Right ventricle myocardium superior (tissue), 1 donor: ENCODE measurements around the gene SYNJ2. TPM values are rescaled to one million over a fixed set of nuclear protein-coding genes. Genes with fewer than 3 reads are reported as not detected.
"Not testable (repeated sequence)": the region's sequence is repeated elsewhere in the genome, so short reads cannot be mapped to it uniquely, and the experiment has no call there.

Experiments used
- ATAC-seq: fragments of 200-7000 bp; cut with Tn5 transposase; one replicate; pipeline ENCODE4 v1.9.1; 2020; ENCODE audit warnings: mild to moderate bottlenecking; ENCODE audit not compliant: poor library complexity
- DNase-seq: peaks from one replicate; pipeline ENCODE4 v3.0.0-alpha.2; 2020
- intact Hi-C: fragments of 100-400 bp; cut with DNase I; formaldehyde crosslinking; loops from one replicate; pipeline ENCODE4 v1.11.2; 2022
- total RNA-seq: library from RNA; stranded (reverse); fragmentation: NEBNext Ultra II Directional; extraction: Animal tissue kit (Norgen Biotek cat#: 25700); gene quantifications from one replicate; pipeline ENCODE4 v1.2.1, GENCODE V29; 2021
- donor health status: DM: no; HTN: yes; CAD: no; lungs with severe emphysema.

Gene SYNJ2
- total RNA-seq, 1 donor from 2014 or later, result 14.0 TPM

DNA sequence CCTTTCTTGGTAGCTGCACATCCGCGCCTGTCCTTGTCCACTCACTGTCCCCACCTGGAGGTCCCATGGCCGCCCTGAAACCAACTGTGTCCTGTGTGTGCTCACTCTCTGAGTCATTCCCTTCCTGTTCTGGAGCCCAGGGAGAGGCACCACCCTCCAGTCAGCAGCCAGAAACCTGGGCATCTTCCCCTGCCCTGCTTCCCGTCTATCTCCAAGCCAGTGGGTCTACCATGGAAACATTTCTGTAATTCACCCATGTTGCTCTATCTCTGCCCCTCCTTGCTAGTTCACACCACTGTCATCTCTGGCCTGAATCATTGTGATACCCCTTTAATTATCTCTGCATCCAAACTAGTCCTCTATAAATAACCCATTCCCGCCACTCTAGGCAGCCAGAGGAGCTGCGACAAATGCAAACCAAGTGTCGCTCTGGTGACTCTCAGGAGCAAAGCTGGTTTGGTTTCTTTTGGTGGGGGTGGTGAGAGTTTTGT, 28.8 kb upstream of the SYNJ2 start:
- intact Hi-C loops, result no loop called here
- no peak for ATAC-seq
- no peak for DNase-seq

DNA sequence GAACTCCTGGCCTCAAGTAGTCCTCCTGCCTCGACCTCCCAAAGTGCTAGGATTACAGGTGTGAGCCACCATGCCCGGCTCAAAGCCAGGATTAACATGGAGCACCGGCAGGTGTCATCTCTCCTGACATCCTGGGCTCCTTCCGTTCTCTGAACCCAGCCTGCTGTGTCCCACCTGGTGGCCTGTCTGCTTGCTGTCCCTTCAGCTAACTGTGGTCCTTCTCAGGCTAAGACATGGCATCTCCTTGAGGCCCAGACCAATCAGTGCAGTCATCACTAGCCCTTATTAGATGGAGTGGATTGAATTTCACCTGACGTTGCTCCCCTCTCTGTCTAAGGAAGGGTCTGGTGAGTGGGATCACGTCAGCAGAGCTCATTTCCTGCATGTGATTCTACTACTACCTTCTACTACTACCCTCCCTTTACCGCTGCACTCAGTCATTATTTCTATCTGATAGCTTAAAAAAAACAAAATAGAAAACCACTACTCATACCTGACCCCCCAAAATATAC, 28.0 kb upstream of the SYNJ2 start:
- ATAC-seq, result no peak
- intact Hi-C loops, result no loop called here
- no peak for DNase-seq

DNA sequence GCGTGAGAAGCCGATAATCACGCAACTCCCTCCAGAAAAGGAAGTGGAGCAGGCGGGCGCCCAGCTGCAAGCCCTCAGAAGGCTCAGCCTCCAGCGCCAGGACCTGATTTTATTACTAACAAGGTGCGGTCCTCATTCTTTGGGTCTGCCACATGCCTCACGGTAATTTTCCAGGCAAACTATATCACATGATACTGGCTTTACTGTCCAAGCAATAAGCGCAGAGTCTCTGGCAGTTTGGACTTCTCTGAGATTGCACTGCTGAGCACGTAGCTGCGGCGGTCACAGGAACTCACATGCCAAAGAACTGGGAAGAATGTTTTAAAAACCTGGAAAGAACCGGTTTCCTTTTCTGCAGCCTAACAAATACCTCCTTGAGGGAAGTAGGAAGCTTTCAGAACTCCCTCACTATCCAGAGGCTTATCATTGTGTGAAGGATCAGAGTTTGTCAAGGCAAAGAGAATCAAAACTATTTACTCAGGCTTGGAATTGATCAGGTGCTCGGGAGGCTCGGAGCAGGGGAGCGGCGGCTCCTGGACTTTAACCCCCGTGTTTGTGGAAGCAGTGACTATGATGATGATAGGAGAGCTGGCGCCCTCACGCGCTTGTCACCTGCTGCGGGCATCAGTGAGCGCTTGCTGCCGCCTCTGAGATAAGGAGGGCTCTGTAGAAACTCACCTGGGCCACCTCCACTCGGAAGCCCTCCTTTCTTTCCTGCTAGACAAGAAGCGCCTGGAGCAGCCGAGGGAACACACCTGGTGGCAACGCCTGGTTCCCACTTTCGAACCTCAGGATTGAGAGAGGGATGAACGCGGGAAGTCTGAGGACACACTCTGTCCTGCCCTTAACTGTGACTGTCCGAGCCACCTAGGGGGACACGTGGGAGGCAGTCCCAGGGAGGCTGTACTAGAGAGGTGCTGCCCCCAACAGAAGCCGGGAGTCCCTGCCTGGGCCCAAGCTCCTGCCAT, 27.2 kb upstream of the SYNJ2 start:
- intact Hi-C loops, result no loop called here
- DNase-seq (no peak), ATAC-seq (peak; percentile 53)

DNA sequence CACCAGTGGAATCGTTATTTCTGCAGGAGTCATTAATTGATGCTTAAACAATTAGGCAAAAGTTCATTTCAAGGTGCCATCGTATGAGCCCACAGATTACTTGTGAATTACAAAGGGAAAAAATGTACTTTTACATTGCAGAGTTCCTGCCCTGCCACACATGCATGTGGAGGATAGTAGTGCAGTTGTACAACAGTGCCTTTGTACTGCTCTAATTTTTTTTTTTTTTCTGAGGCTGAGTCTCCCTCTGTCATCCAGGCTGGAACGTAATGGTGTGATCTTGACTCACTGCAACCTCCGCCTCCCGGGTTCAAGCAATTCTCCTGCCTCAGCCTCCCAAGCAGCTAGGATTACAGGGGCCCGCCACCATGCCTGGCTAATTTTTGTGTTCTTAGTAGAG, 26.0 kb upstream of the SYNJ2 start:
- intact Hi-C loops, result no loop called here
- no peak for DNase-seq
- no peak for ATAC-seq

DNA sequence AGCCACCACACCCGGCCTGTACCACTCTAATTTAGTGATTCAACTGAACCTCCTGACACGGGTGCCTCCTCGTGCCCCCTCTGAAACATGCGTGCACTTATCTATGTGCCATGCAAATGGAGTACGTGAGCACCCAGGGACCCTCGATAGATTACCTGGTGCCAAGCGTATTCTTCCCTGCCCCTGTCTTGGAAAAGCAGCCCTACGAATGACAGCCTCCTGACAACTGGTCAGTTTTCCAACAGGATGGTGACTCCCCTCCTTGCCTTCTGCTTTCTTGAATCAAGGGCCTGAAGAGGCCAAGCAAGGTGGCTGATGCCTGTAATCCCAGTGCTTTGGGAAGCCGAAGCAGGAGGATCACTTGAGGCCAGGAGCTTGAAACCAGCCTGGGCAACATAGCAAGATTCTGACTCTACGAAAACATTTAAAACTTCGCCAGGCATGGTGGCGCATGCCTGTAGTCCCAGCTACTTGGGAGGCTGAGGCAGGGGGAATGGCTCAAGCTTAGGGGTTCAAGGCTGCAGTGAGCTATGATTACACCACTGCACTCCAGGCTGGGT, 25.4 kb upstream of the SYNJ2 start:
- DNase-seq (no peak), ATAC-seq (no peak)
- intact Hi-C loops, result no loop called here

DNA sequence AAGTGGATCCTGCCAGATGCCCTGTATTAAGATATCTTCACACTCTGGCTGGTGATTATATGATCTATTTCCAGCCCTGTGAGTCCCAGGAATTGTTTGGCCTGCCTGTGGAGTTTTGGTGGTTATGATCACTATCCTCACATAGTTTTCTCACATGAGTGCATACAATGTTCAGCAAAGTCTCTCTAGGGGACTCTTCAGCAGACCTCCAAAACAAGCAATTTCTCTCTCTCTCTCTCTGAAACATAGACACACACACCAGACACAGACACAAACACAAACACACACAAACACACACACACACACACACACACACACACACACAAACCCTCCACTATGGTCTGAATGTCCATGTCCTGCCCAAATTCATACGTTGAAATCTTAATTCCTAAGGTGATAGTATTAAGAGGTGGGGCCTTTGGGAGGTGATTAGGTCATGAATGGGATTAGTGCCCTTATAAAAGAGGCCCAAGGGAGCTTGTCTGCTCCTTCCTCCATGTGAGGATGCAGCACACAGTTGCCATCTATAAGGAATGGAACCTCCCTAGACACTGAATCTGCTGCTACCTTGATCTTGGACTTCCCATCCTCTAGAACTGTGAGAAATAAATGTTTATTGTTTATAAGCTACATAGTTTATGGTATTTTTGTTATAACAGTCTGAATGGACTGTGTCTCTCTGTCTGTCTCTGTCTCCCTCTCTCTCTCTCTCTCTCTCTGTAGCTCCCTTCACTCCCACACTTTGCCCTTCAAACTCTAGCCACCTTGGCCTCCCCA, 22.0 kb upstream of the SYNJ2 start:
- ATAC-seq (no peak), DNase-seq (no peak)
- intact Hi-C loops, result no loop called here

DNA sequence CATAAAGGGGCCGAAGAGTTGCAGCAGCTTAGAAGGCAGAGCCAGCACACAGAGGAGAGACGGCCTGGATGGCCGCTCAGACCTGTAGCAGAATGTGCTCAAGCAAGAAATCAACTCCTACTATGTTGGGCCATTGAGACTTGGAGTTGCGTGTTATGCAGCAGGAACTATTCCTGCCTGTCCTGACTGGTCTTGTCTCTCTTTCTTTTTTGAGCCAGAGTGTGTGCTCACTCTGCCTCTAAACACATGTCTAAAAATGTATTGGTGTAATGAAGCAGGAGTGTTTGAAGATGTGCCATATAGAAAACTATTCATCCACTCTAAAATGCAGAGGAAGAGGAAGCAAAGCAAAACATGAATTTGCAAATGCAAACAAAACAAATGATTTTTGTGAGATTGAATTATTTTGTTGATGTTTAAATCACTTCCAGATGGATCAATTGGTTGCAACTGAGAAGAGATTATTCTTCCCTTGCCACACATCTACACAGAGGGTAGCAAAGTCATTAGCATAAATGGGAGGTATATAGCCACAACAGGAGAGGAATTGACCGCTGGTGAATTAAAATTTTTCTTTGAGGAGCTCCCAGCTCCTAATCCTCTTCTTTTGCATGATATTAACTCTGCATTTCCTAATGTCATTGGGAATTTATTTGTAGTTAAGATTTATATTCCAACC, 20.4 kb upstream of the SYNJ2 start:
- DNase-seq (no peak), ATAC-seq (no peak)
- intact Hi-C loops, result no loop called here

DNA sequence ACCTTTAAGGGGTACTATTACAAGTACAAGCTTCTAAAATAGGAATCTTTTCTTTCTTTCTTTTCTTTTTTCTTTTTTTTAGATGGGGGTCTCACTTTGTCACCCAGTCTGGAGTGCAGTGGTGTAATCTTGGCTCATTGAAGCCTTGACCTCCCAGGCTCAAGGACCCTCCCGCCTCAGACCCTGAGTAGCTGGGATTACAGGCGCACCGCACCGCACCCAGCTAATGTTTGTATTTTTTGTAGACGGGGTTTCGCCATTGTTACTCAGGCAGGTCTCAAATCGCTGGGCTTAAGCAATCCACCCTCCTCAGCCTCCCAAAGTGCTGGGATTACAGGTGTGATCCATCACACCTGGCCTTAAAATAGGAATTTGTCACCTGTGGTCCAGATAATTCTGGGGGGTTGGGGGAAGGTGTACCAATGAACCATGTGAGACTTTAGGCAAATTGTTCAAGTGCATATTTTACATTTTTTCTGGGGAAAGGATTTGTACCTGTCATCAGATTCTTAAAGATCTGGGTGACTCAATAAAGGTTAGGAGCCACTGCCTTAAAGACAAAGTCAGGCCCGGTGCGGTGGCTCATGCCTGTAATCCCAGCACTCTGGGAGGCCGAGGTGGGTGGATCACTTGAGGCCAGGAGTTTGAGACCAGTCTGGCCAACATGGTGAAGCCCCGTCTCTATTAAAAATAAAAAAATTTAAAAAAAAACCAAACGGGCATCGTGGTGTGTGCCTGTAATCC, 19.7 kb upstream of the SYNJ2 start:
- DNase-seq, result no peak
- ATAC-seq, result no peak
- intact Hi-C loops, result no loop called here

DNA sequence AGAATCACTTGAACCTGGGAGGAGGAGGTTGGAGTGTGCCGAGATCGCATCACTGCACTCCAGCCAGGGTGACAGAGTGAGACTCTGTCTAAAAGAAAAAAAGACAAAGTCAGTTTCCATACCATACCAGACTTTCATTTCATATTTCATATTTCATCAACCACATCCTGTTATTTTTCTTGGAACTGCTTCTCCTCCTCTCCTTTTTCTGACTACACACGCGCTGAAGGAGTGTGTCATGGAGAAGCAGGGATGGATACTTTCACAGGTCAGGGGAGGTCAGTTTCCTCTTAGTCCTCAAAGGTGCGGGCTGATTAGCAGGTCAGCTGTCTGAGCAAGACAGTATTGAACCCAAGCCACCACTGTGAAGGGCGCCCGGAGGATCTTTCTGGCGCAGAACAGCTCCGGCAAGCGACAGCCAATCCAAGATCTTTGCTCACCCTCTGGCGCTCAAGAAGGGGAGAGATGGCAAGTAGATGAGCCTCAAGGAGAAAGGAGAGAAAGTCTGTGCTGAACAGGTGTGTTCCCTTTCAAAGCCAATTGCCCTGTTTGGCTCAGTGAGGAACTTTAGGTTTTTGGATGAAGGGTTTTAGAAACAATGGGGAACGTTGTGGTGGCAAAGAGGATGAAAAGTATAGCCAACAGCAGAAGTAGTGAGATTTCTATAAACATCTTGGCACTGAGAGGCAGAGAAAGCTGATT, 18.9 kb upstream of the SYNJ2 start:
- ATAC-seq, result no peak
- no peak for DNase-seq
- intact Hi-C loops, result no loop called here

DNA sequence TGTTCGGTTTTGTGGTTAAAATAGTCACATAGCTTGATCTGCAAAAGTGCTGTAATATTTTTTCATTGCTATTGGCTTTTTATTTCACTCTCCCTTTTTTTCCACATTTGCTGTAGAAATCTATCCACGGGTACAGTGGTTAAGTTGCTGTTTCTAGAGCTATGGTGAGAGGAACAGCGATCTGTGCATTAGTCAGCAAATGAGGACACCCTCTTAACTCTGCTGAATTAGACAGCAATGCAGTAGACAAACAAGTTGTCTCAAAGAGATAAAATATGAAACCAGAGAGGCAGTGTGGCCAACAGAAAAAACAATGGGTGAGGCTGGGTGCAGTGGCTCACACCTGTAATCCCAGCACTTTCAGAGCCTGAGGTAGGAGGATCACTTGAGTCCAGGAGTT, 17.6 kb upstream of the SYNJ2 start:
- DNase-seq, result no peak
- no peak for ATAC-seq
- intact Hi-C loops, result no loop called here

DNA sequence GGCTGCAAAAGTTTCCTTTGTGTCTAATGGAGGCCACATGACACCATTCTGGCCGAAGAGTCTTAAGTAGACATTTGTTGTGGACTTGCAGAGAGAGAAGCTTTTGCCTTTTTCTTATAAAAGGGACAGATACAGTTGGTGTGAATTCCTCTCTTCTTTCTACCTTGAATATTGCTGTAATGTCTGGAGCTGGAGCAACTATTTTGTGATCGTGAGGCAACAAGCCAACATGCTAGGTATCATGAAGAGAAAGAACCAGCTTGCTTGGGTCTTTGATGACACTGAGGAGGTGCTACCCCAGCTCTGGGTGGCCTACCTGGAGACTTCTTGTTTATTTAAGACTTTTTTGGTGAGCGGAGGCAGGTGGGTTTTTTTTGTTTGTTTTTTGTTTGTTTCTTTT, 16.3 kb upstream of the SYNJ2 start:
- ATAC-seq (no peak), DNase-seq (no peak)
- intact Hi-C loops, result no loop called here

DNA sequence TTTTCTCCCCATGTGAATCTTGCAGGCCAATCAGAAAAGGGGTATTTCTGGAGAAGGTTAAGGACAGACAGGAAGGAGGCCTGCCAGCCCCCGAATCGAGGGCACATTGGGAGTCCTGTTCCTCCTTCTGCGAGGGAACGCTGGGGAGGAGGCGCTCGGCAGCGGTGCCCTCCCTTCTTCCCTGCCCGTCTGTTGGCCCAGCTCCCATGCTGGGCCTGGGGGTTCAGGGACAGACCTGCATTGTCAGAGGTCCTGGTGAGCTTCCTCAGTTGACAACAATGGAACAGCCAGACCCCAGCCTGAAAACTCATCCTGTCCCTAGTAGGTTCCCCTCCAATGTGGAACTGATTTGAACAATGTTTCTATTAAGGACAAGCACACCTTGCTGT, 15.1 kb upstream of the SYNJ2 start:
- DNase-seq (no peak), ATAC-seq (no peak)
- intact Hi-C loops, result no loop called here

DNA sequence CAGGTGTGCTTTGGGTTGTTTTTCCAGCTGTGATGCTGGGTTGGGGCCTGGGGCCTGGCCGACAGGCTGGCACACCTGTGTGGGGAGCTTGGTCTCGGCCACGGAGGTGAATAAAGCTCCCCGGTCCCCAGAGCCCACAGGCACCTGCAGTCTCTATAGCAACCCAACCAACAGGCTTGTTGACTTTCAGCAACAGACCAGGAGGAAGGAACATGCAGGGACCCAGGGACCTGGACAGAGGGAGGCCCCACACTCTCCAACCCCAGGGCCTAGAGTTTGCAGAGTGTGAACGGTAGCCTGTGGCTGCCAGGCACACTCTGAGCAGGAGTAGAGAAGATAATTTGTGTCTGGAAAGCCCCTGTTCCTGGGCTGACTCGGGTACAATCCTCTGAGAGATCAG, 14.6 kb upstream of the SYNJ2 start:
- no peak for ATAC-seq
- DNase-seq, result no peak
- intact Hi-C loops, result no loop called here

DNA sequence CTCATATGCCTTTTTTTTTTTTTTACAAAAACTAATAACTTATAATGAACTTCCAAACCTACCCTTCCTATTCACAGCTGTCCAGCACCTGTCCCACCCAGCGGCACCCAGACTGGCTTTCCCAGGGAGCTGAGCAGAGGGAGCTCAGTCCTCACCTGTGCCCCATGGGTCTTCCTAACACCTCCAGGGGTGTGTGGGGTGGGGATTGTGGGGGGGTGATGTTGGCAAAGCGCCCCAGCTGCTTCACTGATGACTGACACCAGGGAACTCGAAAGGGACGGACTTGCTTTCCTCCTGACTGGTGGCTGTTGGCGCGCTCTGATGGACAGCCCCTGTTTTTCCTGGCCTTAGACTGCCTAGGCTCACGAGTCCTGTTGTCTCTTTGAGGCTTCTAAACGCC, 14.2 kb upstream of the SYNJ2 start:
- DNase-seq (no peak), ATAC-seq (no peak)
- intact Hi-C loops, result no loop called here

DNA sequence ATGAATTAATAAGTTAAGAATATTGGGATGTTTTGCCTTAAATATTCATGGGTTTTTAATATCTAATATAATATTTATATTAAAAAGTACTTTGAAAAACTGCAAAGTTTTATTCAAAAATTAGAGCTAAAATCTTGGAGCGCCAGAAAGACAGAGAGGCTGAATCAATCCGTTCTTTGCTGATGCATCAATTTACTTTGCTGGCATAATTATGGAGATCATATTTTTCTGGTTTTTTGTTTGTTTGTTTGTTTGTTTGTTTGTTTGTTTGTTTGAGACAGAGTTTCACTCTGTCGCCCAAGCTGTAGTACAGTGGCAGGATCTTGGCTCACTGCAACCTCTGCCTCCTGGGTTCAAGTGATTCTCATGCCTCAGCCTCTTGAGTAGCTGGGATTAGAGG, 9.5 kb upstream of the SYNJ2 start:
- intact Hi-C loops, DNase-seq, ATAC-seq: not testable (repeated sequence)

DNA sequence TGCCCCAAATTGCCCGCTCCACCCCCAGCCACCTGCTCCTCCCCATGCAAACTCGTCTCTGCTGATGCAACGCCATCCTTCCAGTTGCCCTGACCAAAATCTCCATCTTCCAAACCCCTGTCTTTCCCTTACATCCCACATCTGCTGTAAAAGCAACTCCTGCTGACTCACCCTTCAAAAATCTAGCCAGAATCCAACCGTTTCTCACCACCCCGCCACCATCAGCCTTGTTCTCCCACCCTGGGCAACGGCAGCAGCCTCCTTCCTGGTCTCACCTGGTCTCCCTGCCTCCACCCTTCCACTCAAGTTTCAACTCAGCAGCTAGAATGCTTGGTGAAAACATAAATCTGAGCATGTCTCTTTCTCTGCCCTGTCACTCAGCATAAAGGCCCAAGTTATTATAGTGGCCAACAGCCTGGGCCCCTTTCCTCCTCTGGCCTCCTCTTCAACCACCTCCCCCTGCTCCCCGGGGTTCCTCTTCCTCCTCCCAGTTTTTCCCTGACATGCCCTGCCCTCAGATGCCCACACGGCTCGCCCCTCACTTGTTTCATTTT, 7.2 kb upstream of the SYNJ2 start:
- DNase-seq (no peak), ATAC-seq (no peak)
- intact Hi-C loops, result no loop called here

DNA sequence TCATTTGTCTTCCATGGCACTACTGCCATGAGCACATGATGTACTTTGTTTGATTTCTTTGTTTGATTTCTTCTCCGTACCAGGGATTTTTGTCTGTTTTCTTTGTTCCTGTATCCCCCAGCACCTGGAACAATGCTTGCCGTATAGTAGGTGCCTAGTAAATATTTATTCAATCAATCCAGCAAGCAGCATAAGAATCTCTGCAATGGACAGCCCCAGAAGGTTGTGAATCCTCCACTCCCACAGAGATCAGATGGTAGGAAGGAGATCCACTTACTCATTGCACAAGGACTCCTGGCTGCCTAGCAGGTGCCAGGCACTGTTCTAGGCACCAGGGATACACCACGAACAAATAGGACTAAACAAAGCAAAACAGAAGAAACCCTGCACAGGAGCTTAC, 6.7 kb upstream of the SYNJ2 start:
- ATAC-seq (no peak), DNase-seq (no peak)
- intact Hi-C loops, result no loop called here
